Measurements from ENCODE around the gene NABP1.
A peak's percentile ranks its signal among the peaks of the same experiment; 100 is the strongest.

The NABP1 gene

GRCh38 chr2:191680639-191681038, 2.7 kb downstream of the NABP1 start:
- DNase-seq (ENCODE audit: low read depth in 3 of 3): no peak

GRCh38 chr2:191682126-191682525, 4.2 kb downstream of the NABP1 start:
- no peak for DNase-seq (ENCODE audit: low read depth in 3 of 3)

GRCh38 chr2:191686066-191686465, 8.1 kb downstream of the NABP1 start:
- no peak for DNase-seq (ENCODE audit: low read depth in 3 of 3)

DNA sequence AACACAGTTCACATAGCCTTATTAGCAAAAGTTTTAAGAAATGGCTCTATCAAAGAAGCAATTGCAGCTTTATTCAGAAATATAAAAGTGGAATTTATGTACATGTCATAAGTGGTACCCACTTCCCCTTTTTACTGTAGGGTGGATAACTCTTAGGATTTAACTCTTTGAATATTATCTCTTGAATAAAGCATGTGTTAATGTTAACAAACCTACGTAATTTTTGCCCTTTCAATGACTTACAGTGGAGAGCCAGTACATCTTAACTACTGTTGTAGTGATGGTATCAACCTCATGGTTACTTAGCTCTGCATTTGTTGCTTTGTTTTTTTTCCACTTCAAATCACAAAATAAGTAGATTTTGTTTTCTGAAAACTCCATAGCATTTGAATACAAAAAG, 8.8 kb downstream of the NABP1 start:
- no peak for DNase-seq (ENCODE audit: low read depth in 3 of 3)

GRCh38 chr2:191687867-191688266, 9.9 kb downstream of the NABP1 start:
- DNase-seq (ENCODE audit: low read depth in 3 of 3): no peak

DNA sequence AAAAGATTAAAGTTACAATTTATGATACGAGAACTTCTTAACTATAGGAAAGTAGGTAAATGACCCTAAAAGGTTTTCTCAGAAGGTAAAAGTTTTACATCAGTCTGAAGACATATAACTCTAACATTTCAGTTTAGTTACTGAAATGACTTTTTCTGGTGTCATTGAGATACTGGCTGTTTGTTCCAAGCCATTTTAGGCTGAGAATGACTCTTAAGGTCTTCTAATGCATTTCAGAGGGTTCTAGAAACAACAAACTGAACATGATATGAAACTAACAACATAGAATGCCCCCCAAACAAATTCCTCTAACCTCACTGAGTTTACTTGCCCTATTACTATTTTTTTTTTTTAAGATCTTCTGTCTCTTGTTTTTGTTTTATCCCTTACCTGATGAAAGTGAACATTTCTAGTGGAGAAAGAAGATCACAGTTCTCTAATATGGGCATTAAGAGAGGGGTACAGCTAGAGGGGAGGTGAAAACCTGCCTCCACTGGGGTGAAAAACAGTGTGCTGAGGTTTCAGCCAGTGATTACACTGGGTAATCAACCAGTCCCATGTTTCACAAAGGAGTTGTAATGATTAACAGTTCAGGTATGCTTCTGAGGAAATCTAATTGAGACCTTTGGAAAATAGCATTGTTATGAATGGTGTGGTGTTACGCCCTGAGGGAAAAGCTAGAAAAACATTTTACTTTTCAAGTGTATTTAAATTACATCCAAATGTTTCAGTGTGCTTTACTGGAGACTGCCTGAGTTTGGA, 11.2 kb downstream of the NABP1 start:
- no peak for DNase-seq (ENCODE audit: low read depth in 3 of 3)

- no peak for DNase-seq (ENCODE audit: low read depth in 3 of 3)
Observed at GRCh38 chr2:191690327-191690726, 12.4 kb downstream of the NABP1 start.

GRCh38 chr2:191691016-191691735, 13.2 kb downstream of the NABP1 start:
- DNase-seq (ENCODE audit: low read depth in 3 of 3): peak in 1 of 3 experiments; percentile 27

- no peak for DNase-seq (ENCODE audit: low read depth in 3 of 3)
Observed at GRCh38 chr2:191691898-191692297, 14.0 kb downstream of the NABP1 start.

DNA sequence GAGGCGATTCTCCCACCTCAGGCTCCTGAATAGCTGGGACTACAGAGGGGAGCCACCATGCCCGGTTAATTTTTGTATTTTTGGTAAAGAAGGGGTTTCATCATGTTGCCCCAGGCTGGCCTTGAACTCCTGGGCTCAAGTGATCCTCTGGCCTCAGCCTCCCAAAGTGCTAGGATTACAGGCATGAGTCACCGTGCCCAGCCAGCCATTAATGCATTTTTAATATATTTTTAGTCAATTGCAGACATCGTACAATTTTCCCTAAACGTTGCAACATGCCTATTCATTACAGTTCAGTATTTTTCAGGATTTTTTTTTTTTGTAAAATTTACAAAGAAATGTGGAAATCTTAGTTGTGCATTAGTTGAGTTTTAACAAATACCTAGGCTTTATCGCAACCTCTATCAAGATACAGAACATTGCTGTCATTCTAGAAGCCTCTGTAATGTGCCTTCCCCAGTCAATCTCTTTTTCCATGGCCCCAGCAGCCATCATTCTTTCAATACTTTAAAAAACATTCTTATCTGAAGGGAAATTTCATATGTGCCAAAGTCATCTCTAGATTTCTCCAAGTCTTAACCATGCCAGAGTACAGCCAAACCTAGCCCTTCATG, 14.7 kb downstream of the NABP1 start:
- DNase-seq (ENCODE audit: low read depth in 3 of 3): no peak

GRCh38 chr2:191693166-191693565, 15.2 kb downstream of the NABP1 start:
- no peak for DNase-seq (ENCODE audit: low read depth in 3 of 3)

DNA sequence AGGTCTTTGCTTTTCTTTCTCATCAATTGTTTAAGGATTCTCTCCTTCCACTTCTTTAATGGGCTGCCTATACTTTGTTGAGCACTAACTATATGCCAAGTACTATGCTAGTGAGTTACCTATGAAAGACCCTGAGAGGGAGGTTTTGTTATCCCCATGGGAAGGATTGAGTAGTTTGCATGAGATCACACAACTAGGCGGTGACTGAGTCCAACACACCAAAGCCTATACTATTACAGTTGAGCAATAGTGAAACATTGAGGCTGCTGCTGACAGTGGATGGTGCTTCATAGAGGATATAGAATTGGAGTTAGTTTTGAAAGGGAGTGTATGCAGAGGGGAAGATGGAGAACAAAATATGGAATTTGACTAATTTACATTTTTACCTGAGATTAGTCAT, 15.8 kb downstream of the NABP1 start:
- DNase-seq (ENCODE audit: low read depth in 3 of 3): no peak

DNA sequence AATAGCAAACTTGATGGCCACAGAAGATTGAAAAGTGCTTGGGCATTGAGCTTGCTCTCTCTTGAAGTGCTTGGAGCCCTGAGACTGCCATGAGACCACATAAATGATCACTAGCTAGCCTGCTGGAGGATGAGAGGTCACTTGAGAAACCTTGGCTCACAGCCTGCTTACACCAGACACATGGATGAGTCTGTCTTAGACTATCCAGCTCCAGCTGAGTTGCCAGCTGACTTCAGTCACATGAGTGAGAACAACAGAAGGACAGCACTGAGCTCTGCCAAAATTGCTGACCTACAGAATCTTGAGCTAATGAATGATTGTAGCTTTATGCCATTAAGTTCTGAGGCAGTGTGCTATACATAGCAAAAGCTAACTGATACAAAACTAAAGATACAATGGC, 18.1 kb downstream of the NABP1 start:
- DNase-seq (ENCODE audit: low read depth in 3 of 3): no peak

DNA sequence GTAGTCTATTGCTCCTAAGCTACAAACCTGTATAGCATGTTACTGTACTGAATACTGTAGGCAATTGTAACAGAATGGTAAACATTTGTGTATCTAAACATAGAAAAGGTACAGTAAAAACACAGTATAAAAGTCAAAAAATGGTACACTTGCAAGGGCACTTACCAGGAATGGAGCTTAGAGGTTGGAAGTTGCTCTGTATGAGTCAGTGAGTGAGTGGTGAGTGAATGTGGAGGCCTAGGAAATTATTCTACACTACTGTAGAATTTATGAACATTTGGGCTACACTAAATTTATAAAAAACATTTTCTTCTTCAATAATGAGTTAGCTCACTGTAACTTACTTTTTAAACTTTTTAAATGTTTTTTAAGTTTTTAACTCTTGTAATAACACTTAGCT, 19.0 kb downstream of the NABP1 start:
- no peak for DNase-seq (ENCODE audit: low read depth in 3 of 3)

GRCh38 chr2:191697870-191698269, 19.9 kb downstream of the NABP1 start:
- no peak for DNase-seq (ENCODE audit: low read depth in 3 of 3)

GRCh38 chr2:191699341-191699945, 21.5 kb downstream of the NABP1 start:
- no peak for DNase-seq (ENCODE audit: low read depth in 3 of 3)

- DNase-seq (ENCODE audit: low read depth in 3 of 3): no peak
Observed at GRCh38 chr2:191701029-191701428, 23.1 kb downstream of the NABP1 start.

DNA sequence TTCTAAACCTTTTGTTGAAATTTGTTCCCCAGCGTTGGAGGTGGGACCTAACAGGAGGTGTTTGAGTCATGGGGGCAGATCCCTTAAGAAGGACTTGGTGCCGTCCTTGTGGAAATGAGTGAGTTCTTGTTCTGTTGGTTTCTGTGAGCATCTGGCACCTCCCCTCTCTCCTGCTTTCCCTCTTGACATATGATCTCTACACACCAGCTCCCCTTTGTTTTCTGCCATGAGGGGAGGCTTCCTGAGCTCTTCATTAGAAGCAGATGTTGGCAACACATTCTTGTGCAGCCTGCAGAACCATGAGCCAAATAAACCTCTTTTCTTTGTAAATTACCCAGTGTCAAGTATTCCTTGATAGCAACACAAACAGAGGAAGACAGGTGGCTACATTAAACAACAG, 23.8 kb downstream of the NABP1 start:
- no peak for DNase-seq (ENCODE audit: low read depth in 3 of 3)

- DNase-seq (ENCODE audit: low read depth in 3 of 3): no peak
Observed at GRCh38 chr2:191703079-191703725, 25.3 kb downstream of the NABP1 start.

DNA sequence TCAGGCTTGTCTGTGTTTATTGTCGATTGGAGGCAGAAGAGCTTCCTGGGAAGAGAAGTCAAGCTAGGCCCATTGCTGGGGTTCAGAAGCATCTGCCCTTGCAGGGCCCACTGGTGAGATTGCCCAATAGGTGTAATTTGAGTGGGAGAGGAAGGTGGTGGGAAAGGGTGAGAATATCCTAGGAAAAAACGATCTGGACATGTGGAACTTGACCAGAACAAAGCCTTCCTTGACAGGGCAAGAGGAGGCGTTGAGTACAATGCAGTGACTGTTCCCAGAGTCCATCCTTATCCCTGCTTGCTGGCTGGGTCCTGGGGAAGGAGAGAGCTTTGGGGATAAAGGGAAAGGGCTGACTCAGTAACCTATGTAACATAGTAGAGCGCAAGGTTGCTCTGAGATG, 27.1 kb downstream of the NABP1 start:
- DNase-seq (ENCODE audit: low read depth in 3 of 3): no peak

GRCh38 chr2:191705701-191706100, 27.8 kb downstream of the NABP1 start:
- DNase-seq (ENCODE audit: low read depth in 3 of 3): no peak

- no peak for DNase-seq (ENCODE audit: low read depth in 3 of 3)
Observed at GRCh38 chr2:191706791-191707190, 28.9 kb downstream of the NABP1 start.

All from stimulated activated CD4-positive, alpha-beta T cell treated with anti-CD3 and anti-CD28 coated beads, TNF-alpha, amount 100 ng/mL, for 24 hours (primary cell).